Cardiac muscle cell (in vitro differentiated cells and primary cell): Measurements from ENCODE around the gene RASGEF1C. TPM values are rescaled to one million over a fixed set of nuclear protein-coding genes. Genes with fewer than 3 reads are reported as not detected.

ENCODE experiments used
- DNase-seq, 2 donors: peaks; one replicate each; pipeline versions ENCODE4 v3.0.0 to v3.0.0-alpha.2; 2010 to 2017; ENCODE audit warnings: low read depth in 1 of 2, low spot score in 1 of 2
- H3K27ac ChIP-seq: fragments of 200-600 bp; sonication (generic); 2 replicates; pipeline ENCODE4 v1.5.1; 2016
- H3K27me3 ChIP-seq: fragments of 200-600 bp; sonication (generic); 2 replicates; pipeline ENCODE4 v1.6.0; 2016; ENCODE audit warnings: control low read depth
- H3K36me3 ChIP-seq: fragments of 200-600 bp; sonication (generic); 2 replicates; pipeline ENCODE4 v1.5.1; 2016; ENCODE audit warnings: control low read depth
- H3K4me1 ChIP-seq: fragments of 200-600 bp; sonication (generic); 2 replicates; pipeline ENCODE4 v1.8.1; 2017; ENCODE audit warnings: low read depth, mild to moderate bottlenecking, mixed run types
- H3K4me3 ChIP-seq: fragments of 200-600 bp; sonication (generic); 2 replicates; pipeline ENCODE4 v1.5.1; 2016; ENCODE audit warnings: mild to moderate bottlenecking
- H3K9me3 ChIP-seq: fragments of 200-600 bp; sonication (generic); 2 replicates; pipeline ENCODE4 v1.5.1; 2017; ENCODE audit warnings: low read depth, mild to moderate bottlenecking, control low read depth
- polyA plus RNA-seq: library from polyadenylated mRNA; unstranded; fragments of >200 nt; fragmentation: Nextera tagmentation; extraction: Ambion mirVana; gene quantifications from 2 replicates; pipeline ENCODE4 v1.2.1, GENCODE V29; 2016
- total RNA-seq: library from RNA; depleted of rRNA; stranded (reverse); fragments of >200 nt; gene quantifications from 2 replicates; pipeline ENCODE4 v1.2.3, GENCODE V29; 2016
- TF ChIP-seq, protein P1 (sequence below): IDR thresholded peaks from 2 replicates; pipeline ENCODE4 v1.5.1; 2012; ENCODE audit warnings: low read depth, mild to moderate bottlenecking, low read length

Gene RASGEF1C
- total and polyA plus RNA-seq, 2 experiments from 2014 or later: 1.5 to 2.5 TPM

DNA sequence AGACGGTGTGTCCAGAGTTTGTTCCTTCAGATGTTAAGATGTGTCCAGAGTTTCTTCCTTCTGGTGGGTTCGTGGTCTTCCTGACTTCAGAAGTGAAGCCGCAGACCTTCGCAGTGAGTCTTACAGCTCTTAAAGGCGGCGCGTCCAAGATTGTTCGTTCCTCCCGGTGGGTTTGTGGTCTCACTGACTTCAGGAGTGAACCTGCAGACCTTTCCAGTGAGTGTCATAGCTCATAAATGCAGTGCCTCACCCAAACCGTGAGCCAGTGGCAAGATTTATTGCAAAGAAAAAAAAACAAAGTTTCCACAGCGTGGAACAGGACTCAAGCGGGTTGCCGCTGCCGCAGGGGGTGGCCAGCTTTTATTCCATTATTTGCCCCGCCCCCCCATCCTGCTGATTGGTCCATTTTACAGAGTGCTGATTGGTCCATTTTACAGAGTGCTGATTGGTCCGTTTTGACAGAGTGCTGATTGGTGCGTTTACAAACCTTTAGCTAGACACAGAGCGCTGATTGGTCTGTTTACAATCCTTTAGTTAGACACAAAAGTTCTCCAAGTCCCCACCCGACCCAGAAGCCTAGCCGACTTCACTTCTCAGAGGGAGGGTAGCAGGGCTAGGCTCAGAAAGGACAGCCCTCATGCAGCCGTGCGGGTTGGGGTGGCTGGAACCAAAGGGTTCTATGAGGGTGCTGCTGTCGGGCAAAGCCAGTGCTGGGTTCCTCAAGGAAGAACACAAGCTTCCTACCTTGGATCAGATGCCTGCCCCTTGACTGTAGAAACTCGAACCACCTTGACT, 128.3 kb downstream of the RASGEF1C start:
- Histone ChIP-seq H3K9me3 (no peaks in the 10 kb centered on the region), H3K27ac (no peak overlapping the region), H3K36me3 (no peaks in the 10 kb centered on the region), H3K27me3 (no peaks in the 10 kb centered on the region), H3K4me1 (peaks cover 6% of the 10 kb centered on the region), H3K4me3 (no peak overlapping the region)
- TF ChIP-seq, protein P1, sequence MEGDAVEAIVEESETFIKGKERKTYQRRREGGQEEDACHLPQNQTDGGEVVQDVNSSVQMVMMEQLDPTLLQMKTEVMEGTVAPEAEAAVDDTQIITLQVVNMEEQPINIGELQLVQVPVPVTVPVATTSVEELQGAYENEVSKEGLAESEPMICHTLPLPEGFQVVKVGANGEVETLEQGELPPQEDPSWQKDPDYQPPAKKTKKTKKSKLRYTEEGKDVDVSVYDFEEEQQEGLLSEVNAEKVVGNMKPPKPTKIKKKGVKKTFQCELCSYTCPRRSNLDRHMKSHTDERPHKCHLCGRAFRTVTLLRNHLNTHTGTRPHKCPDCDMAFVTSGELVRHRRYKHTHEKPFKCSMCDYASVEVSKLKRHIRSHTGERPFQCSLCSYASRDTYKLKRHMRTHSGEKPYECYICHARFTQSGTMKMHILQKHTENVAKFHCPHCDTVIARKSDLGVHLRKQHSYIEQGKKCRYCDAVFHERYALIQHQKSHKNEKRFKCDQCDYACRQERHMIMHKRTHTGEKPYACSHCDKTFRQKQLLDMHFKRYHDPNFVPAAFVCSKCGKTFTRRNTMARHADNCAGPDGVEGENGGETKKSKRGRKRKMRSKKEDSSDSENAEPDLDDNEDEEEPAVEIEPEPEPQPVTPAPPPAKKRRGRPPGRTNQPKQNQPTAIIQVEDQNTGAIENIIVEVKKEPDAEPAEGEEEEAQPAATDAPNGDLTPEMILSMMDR: no peak
- DNase-seq: no peak

DNA sequence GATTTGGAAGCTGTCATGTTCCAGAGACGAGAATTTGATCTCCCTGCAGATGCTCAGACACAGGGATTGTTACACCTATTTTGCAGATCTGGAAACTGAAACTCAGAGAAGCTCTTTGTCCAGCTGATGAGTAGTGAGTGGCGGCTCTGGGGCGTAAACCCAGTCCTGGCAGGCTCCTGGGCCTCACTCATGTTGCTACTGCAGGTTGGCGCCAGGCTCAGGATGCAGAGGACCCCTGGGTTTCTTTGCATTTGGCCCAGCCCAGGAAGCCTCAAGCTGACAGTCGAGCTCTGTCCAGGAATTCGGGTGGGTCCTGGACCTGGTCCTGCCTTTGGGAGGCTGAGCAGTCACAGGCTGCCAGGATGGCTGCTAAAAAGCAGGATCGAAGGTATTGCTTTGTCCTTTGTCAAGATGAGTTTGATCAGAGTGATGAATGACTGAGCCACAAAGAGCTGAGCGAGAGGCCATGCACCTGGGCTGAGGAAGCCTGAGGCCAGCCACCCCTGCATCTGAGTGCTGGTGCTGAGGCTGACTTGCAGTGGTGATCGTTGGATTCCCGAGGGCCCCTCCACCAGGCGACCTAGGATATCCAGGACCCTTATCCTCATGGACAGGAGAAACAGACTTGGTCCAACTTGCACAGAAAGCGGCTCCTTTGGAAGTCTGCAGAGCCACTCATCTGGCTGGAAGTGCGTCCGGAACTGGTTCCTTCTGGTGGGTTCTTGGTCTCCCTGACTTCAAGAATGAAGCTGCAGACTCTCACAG, 129.1 kb downstream of the RASGEF1C start:
- TF ChIP-seq, protein P1: no peak
- no peaks in the 10 kb centered on the region for H3K27me3 ChIP-seq

DNA sequence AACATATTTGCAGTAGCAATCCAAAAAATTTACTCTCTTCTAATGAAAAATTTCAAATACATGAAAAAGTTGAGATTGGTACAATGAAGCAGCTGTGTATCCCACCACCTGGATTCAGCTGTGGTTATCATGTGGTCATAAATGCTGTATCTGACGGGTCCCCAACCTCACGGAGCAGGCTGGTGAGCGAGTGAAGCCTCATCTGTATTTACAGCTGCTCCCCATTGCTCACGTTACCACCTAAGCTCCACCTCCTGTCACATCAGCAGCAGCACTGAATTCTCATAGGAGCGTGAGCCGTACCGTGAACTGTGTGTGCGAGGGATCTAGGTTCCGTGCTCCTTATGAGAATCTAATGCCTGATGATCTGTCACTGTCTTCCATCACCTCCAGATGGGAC, 130.7 kb downstream of the RASGEF1C start:
- TF ChIP-seq, protein P1: no peak
- H3K4me3 ChIP-seq: no peak overlapping the region
- H3K4me1 ChIP-seq: peaks cover 6% of the 10 kb centered on the region
- no peaks in the 10 kb centered on the region for H3K27me3 ChIP-seq
- no peaks in the 10 kb centered on the region for H3K9me3 ChIP-seq
- no peaks in the 10 kb centered on the region for H3K36me3 ChIP-seq
- DNase-seq: no peak
- no peak overlapping the region for H3K27ac ChIP-seq

More for the DNA sequence above, 129.1 kb downstream of the RASGEF1C start:
- no peak for DNase-seq
- H3K27ac ChIP-seq: no peak overlapping the region
- H3K9me3 ChIP-seq: no peaks in the 10 kb centered on the region
- H3K36me3 ChIP-seq: no peaks in the 10 kb centered on the region
- H3K4me3 ChIP-seq: no peak overlapping the region
- H3K4me1 ChIP-seq: peaks cover 6% of the 10 kb centered on the region

DNA sequence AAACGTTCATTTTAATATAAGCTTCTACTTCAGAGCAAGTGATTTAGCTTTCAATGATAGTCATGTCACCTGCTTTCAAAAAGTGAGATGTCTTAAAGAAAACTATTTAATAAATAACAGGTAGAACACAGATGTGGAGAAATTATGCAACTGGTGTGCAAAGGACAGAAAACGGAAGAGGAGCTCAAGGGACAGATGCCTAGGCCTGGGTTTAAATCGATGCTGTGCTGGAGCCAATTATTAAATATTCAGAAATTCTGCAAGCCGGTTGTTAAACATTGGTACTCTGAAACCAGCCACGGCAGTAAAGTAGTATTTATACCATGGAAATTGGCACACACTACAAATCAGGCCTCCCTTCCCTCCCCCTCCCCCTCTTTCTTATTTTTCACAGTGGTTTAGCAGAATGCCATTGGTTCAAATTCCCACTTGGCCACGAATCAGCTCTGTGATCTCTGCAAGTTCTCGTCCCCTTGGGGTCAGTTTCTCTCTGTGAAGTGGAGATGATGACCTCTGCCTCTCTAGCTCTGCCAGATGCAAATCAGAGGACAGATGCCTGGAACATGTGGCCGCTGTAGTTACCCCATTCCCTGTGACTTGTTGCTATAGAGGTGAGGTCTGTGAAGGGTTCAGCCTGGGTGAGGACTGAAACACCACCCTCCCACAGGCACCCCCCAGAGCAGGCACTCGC, 131.3 kb downstream of the RASGEF1C start:
- Histone ChIP-seq H3K36me3 (no peaks in the 10 kb centered on the region), H3K27me3 (no peaks in the 10 kb centered on the region), H3K9me3 (no peaks in the 10 kb centered on the region), H3K4me3 (no peak overlapping the region), H3K27ac (no peak overlapping the region), H3K4me1 (no peaks in the 10 kb centered on the region)
- DNase-seq: no peak
- TF ChIP-seq, protein P1: no peak

DNA sequence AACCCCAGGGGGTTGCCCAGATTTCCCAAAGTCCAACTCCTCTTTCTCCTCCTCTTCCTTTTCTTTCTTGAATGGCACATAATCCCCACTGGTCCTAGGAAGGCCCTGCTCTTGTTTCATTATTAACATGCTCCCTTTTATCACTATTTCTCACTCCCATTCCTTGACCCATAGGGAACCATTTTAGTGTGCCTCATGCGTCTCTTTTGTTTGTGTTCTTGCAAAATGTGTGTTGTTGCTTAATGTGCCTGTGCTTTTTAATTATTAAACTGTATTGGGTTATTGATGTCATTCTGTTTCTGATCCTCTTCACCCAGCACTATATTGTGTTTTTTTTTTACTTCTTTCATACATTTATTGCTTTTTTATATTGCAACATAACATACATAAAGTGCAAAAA, 133.3 kb downstream of the RASGEF1C start:
- Histone ChIP-seq H3K4me1 (no peaks in the 10 kb centered on the region), H3K36me3 (no peaks in the 10 kb centered on the region), H3K9me3 (no peaks in the 10 kb centered on the region), H3K27ac (no peak overlapping the region), H3K4me3 (no peak overlapping the region), H3K27me3 (no peaks in the 10 kb centered on the region)
- TF ChIP-seq, protein P1: no peak
- no peak for DNase-seq
